Left lobe of liver (tissue), 2 donors: ENCODE results near the gene GNB1L. TPM values are rescaled to one million over a fixed set of nuclear protein-coding genes. Genes with fewer than 3 reads are reported as not detected.
"Not testable (repeated sequence)": the region's sequence is repeated elsewhere in the genome, so short reads cannot be mapped to it uniquely, and the experiment has no call there.

Source experiments
- ATAC-seq: fragments of 200-7000 bp; cut with Tn5 transposase; one replicate; pipeline ENCODE4 v1.9.1; 2020; ENCODE audit warnings: mild to moderate bottlenecking, moderate library complexity
- DNase-seq: peaks from one replicate; pipeline ENCODE4 v3.0.0-alpha.2; 2020; ENCODE audit warnings: low spot score
- total RNA-seq: library from RNA; stranded (reverse); gene quantifications from one replicate; pipeline ENCODE4 v1.2.1, GENCODE V29; 2021
- donor health status: DM: no; HTN: no; CAD: no; lungs with moderate emphysema.
- donor health status: DM: no; HTN: yes; CAD: no.

Gene GNB1L
- total RNA-seq, 1 donor from 2014 or later: 4.3 TPM

DNA sequence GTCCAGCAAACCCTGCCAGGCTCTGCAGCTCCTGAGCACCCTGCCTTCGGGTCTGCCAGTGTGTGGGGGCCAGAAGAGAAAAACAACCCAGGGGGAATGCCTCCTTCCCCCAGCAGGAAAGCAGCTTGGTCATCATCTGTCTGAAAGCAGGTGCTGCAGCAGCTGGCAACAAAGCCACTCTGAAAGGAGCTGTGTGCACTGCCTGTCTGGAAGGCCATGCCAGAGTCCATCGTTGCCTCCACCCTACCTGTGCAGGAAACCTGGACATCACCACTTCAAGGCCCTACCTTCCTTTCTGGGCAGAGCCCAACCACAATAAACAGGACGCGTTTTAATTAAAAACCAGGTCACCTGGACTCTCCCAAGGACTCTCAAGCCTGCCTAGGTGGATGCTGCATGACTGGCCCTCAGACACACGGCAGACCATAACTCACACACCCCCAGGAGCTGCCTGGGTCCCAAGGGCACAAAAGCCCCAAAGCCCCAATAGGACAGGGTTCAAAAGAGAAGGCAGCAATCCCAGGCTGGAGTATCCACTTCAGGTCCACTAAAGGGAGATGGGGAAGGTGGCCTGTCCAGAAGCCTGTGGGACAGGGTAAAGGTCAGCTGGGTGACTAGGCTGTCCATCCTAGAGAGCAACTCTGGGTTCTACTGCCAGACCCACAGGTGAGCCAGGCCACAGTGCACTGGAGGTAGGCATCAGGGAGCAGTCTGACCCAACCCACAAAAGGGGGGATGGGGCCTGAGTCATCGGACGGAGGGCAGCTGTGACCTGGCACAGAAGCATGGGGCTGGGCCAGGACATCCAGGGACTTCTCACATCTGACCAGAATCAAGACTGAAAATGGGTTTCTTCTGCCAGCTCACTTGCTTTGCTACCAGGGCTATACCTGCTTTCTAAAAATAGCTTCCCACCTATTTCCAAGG, 6.1 kb downstream of the GNB1L start:
- ATAC-seq: peak; percentile 85

DNA sequence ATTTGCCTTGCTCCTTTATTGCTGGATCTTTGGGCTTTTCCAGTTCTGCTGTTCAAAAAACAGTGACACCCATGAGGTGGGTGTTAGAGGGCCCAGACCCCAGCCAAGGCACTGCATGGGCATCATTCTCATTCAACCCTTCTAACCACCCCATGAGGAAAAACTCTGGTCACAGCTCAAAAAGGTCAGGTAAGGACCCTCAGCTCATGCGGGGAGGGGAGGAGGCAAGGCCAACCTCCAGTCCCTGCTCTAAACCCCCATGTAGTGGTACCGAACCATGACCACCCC, 7.4 kb downstream of the GNB1L start:
- DNase-seq (no peak), ATAC-seq (no peak)

More for the DNA sequence above, 6.1 kb downstream of the GNB1L start:
- DNase-seq: peak; percentile 84

DNA sequence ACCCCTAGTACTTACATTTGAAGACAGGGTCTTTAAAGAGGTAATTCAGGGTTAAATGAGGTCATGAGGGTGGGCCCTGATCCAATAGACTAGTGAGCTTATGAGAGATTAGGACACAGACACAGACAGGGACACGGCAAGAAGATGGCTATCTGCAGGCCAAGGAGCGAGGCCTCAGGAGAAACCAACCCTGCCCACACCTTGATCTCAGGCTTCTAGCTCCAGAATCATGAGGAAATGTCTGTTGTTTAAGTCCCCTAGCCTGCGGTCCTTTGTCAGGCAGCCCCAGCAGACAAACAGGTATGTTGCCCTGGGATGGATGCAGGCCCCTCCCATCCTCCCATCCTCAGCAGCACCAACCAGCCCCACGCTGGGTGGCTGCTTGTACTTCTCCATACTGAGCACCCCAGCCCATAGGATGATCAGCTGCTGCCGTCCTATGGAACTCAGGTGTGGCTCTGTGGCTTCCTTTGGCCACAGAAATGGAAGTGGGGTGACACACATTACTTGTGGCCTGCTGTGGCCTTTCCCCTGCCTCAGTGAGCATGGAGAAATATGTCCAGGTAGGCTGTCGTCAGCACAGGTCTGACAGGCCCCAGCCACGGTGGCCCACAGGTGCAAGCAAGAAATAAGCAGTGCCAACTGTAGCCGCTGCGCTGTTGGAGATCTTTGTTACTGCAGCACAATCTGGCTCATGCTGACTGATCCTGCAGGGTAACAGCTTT, 7.9 kb downstream of the GNB1L start:
- DNase-seq: no peak
- ATAC-seq: no peak

DNA sequence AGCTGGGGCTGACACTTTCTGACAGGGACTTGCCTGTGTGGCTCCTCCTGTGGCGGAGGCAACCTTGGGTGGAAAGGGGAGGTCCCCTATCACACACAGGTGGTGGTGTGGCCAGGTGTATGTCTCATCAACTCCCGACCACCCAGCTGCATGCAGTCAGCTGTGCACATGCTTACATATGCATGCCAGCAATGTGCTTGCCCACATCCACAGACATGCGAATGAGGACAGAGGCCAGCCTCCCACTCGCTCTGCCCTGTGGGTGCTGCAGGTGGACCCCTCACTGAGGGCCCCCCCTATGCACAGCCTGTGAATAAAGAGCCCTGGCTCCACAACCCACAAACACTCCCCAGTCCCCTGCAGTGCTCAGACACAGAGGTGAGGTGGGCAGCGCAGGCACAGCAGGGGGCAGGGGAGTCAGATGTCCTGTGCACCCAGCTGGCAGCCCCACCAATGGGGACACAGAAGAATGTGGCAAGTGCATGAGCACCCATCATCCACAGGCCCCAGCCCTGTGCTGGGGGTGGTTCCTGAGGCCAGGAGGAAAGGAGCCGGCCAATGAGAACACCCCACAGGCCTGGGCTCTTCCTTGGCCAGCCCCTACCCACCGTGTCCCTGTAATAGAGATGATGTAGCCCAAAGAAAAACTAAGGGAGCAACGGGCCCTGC, 9.5 kb downstream of the GNB1L start:
- DNase-seq (no peak), ATAC-seq (no peak)

DNA sequence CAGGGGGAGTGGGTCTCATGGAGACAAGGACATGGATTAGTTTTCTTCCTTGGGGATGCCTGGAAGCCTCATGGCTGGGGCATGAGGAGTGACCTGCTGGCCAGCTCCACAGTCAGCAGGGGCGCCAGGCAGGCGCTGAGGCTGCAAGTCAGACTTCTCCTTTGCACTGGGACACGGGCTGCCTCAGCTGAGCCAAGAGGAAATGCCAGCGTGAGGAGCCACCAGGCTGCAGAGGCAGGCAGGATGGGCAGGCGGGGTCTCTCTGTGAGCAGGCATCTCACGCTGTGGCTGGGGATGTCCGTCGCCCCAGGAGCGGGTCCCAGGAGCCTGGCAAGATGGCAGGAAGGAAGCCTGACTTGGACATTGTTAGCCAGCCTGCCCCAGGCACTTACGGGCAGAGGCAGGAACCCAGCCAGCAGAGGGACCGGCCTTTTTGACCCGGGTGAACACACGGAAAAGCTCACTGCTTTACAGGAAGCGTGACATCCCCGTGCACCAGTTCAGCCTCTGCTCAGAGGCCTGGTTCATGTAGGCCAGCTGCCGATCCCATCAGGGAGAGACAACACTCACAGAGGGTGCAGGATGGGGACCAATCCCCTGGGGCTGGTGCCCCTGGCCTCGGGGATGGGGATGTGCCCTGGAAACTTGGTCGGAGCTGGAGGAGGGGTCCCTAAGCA, 10.2 kb downstream of the GNB1L start:
- DNase-seq (peak; percentile 73), ATAC-seq (peak; percentile 65)

DNA sequence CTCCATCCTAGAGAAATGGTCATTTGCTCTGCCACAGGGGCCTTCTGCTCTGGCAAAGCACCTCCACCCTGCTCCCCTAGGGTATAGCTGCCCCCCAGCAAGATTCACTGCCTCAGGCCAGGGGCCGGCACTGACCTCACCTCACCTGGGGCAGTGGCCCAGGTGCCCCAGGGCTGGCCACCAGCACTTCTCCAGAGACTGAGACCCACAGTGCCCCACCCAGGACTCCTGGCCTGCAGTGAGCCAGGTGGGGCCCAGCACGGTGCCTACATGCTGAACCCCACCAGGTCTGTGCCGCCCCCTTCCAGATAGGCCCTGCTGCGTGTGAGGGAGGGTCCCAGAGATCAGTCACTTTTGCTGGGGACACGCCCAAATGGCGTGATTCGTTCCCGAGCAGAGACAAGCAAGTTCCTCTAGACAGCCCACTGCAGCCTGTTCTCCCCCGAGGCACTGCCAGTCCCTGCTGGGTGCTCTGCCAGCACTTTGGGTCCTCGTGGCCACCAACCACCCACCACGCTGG, 10.8 kb downstream of the GNB1L start:
- DNase-seq (no peak), ATAC-seq (peak; percentile 2)

DNA sequence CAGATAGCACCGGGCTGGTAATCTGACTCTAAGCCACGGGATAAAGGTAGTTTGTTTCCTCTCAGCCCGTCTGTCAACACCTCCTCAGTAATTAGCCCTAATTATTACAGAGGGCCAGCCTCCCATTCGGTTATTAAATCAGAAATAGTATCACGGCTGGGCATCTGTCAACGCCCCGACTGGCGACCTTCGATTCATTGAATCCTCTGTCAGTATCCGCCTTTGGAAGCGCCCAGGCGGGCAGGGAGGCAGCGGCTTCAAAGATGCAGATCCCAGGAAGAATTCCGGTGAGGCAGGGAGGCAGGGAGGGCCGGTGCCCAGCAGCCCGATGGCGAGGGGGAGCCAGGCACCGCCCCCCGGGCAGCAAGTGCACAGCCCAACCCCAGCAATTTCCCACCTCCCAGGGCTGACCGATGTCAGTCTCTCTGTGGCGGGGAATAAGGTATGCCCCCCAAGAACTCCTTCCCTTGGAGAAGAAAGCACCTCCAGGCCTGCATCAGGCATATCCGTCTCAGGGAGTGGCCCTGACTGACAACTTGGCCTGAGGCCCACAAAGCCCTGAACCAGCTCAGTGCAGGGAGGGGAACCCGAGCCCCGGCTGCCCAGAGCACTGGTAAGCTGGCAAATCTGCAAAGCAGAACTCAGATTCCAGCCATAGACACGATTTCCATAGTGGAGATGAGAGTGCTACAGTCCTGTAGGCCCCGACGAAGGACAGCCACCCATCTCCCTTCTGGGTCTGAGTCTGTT, 11.4 kb downstream of the GNB1L start:
- DNase-seq (no peak), ATAC-seq (no peak)

DNA sequence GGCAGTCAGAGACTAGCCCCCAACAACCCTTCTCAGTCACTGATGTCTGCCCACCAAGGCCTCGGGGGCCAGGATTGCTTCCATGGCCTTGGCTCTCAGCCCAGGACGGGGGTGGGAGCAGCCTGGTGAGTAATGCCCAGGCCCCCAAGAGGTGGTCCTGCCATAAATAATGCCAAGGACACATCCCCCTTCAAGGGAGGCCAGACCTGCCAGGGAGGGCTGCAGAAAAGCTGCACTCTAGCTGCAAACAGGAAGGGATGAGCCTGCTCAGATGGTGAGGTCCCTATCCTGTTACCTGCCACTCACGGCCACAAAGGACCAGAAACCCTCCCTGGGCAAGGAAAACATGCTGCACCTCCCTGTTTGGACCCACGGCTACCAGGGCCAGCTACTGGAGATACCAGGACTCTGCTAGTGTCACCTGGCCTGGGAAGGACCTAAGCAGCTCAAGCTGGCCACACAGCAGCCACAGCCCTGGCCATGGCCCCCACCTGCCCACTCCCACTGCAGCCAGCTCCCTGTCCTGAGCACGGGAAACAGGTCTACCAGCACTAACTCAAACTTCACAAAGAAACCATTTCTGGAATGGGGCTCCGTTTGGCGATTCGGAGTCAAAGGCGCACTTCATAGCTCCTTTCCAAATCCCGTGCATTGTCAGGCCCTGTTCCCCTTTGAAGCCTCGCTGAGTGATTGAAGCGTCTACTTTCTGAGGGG, 12.1 kb downstream of the GNB1L start:
- no peak for DNase-seq
- no peak for ATAC-seq

DNA sequence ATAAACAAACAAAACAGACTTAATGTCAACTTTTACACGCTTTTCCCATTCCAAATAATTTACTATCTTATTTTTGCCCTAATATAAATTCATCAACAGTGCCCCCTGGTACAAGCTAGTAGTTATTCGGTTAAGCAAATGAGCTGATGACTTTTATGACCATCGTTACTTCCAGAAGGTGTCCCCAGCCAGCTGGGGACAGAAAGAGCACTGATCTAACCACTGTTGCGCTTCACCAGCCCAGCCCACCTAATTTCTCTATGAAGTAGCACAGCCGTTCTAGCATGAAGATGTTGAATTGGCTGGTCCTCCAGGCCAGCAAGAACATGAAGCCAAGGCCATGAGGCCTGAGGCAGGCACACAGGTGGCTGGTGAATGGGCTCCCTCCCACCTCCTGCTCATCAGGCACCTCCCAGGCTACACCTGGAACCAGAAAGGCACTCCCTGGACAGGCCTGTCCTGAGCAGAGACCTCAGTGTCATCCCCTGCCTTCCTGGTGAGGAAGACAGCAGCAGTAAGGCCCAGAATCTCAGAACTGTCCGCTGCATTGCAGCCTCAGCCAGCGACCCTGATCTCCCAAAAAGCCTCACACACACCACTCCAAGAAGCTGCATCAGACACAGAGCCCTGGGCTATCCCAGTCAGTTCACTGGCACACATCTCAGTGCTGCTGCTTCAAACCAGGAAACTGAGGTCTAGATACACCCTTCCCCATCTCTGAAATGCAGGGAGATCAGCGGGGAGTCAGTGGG, 12.9 kb downstream of the GNB1L start:
- DNase-seq (no peak), ATAC-seq (no peak)

DNA sequence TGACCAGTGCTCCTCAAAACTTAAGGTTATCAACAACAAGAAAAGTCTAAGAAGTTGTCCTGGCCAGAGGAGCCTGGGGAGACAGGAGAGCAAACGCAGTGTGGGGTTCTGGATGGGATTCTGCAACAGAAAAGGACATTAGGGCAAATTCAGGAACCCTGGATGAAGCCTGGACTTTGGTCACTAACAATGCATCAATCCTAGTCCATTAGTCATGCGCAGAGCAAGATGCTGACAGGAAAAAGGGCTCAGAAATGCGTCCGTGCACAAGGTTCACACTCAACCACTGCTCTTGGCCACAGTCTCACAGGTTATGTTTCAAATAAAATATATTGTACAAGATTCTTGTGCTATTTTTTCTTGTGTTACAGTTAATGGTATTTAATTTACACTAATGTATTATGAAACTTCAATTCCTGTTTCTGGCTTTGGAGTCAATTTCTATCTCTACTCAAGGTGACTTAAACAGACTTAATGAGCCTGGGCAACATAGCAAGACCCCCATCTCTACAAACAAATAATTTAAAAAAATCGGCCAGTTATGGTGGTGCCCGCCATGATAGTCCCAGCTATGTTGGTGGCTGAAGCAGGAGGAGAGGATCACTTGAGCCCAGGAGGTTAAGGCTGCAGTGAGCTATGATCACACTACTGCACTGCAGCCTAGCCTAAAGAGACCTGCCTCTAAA, 13.6 kb downstream of the GNB1L start:
- ATAC-seq: peak; percentile 23
- no peak for DNase-seq

DNA sequence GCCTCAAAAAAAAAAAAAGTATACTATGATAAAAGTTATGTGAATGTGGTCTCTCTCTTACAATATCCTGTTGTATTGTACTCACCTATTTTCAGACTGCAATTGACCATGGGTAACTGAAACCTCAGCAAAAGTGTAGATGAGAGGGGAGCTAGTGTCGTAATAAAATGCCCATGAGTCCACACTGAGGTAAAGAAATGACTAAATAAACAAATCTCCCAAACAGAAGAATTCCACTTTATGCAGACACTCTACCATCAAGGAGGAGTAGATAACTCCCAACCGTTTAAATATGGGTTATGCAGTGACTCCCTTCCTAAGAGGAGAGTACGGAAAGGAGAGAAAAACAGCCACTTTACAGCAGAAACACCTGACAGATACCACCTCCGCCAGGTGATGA, 14.6 kb downstream of the GNB1L start:
- ATAC-seq: no peak
- DNase-seq: no peak

DNA sequence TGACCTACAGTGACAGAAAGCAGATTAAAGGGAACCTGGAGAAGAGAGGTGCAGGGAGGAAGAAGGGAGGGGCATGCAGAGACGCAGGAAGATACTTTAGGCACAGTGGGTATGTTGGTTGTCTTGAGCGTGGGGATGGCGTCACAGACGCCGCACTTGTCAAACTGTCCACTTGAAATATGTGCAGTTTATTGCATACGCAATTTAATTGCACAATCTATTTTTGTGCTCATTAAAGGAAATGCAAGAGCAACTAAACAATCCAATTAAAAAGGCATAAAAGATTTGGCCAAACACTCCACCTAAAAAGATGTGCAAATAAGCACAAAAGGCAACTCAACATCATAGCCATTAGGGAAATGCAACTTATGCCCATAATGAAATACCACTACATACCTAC, 16.8 kb downstream of the GNB1L start:
- ATAC-seq (no peak), DNase-seq (no peak)

DNA sequence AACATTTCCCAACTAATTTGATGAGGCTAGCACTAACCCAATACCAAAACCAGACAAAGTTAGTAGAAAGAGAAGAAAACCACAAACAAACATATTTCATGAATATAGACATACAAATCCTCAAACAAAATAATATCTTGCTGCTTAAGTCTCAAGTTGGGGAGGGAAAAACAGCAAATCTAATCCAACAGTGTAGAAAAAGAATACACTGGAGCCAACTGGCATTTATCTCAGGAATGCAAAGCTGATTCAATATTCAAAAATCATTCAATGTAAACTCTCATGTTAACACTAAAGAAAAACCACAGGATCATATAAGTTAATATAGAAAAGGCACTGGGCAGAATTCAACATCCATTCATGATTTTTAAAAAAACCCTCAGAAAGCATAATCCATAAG, 18.2 kb downstream of the GNB1L start:
- no peak for ATAC-seq
- no peak for DNase-seq

DNA sequence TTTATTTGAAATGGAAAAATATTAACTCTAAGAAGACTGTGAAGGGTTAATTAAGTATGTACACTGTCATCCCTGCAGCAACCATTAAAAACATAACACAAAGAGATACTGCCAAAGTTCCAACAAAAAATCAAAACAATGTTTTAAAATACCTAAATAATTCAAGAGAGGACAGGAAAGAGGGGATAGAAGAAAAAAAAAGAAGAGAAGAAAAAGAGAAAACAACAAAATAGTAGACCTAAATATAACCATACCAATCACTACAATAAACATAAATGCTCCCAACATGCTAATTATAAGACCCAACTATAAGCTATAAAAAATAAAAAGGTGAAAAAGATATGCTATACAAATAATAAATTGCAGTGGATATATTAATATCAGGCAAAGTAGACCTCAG, 20.1 kb downstream of the GNB1L start:
- no peak for DNase-seq
- ATAC-seq: no peak

DNA sequence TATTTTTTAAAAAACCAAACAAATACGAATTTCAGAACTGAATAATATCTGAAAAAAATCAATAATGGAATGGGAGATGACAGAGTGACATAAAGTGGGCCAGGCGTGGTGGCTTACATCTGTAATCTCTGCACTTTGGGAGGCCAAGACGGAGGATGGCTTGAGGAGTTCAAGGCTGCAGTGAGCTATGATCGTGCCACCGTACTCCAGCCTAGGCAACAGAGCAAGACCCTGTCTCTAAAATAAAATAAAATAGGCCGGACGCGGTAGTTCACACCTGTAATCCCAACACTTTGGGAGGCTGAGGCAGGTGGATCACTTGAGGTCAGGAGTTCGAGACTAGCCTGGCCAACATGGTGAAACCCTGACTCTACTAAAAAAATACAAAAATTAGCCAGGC, 21.3 kb downstream of the GNB1L start:
- not testable (repeated sequence) for ATAC-seq, DNase-seq

DNA sequence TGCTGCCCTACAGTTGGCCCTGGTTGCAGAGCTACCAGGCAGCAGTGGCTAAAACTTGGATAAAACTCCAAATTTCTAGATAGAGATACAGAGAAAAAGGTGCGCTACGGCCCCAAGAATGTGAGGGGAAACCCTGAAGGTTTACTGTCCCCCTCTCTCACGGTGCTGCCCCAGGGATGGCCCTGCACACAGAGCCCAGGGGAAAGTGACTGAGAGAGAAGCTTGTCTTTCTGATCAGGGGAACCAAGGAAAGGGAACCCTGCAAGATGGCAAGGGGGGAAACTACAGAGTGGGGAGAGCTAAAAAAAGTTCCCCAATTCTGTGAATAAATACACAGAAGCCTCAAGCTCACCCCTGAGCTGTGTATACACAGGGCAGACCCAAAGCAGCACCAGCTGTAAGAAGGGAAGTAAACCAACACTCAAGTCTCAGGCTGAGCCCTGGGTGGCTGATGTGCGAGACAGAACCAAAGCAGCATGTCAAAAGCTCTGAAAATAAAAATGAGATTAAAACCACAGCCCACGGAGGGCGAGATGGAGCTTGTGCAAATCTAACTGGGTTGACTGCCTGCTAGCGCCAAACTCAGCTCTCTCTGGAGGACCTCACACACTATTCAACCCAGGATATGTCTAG, 22.1 kb downstream of the GNB1L start:
- DNase-seq (peak; percentile 23), ATAC-seq (peak; percentile 18)

DNA sequence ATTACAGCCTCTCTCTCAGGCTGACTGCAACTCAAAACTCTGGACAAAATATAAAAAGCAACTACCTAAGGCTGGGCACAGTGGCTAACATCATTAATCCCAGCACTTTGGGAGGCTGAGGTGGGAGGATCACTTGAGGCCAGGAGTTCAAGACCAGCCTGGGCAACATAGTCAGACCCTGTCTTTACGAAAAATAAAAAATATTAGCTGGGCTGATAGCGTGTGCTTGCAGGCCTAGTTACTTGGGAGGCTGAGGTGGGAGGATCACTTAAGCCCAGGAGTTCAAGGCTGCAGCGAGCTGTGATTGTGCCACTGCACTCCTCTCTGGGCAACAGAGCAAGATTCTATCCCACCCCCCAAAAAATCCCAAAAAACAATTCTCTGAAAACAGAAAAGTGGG, 22.7 kb downstream of the GNB1L start:
- not testable (repeated sequence) for ATAC-seq, DNase-seq

DNA sequence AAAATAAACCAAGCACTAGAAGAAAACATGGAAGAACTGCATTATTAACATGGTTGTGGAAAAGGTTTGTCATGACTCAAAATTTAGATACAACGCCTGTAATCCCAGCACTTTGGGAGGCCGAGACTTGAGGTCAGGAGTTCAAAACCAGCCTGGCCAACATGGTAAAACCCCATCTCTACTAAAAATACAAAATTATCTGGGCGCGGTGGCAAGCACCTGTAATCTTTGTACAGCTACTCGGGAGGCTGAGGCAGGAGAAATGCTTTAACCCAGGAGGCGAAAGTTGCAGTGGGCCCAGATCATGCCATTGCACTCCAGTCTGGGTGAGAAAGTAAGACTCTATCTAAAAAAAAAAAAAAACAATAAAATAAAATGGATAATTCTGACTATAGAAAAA, 23.7 kb downstream of the GNB1L start:
- no peak for ATAC-seq
- peak; percentile 12 for DNase-seq
